ENCODE data around the gene BPIFB4.

The BPIFB4 gene

GRCh38 chr20:33110147-33110825 is 30.8 kb downstream of the BPIFB4 start:
- WGBS = 79% methylated on average over 4 of the region's 8 CpGs
- Histone ChIP-seq H4K8ac (ENCODE audit: low read length) (no peak overlapping the region), H3K4me2 (ENCODE audit: low read length, poor library complexity, severe bottlenecking) (no peak overlapping the region), H2BK120ac (ENCODE audit: low read depth, low read length) (no peak overlapping the region), H3K79me1 (replicated peaks; ENCODE audit: low read length, poor library complexity, severe bottlenecking) (no peaks in the 10 kb centered on the region), H2BK12ac (ENCODE audit: low read length in 2 of 2) (no peak overlapping the region), H3K14ac (ENCODE audit: low read length in 2 of 2) (no peak overlapping the region), H2AK5ac (ENCODE audit: low read length, severe bottlenecking) (no peak overlapping the region), H3K9me3 (ENCODE audit: control insufficient read depth, low read length) (no peaks in the 10 kb centered on the region), H3K36me3 (ENCODE audit: control insufficient read depth in 1 of 2, insufficient read depth in 2 of 2, low read depth in 1 of 2, low read length in 2 of 2) (no peaks in the 10 kb centered on the region), H3K23ac (ENCODE audit: low read length in 2 of 2) (no peak overlapping the region), H2BK15ac (ENCODE audit: low read depth, poor library complexity, severe bottlenecking) (no peak overlapping the region), H3K4me3 (ENCODE audit: insufficient read depth in 1 of 2, low read depth in 1 of 2, low read length in 2 of 2) (no peak overlapping the region), H3K9ac (ENCODE audit: low read length) (no peak overlapping the region), H3K4ac (ENCODE audit: low read depth in 1 of 2, low read length in 2 of 2) (no peak overlapping the region), H4K91ac (ENCODE audit: low read length) (no peak overlapping the region), H3K27ac (ENCODE audit: low read length, poor library complexity, severe bottlenecking) (no peak overlapping the region), H3K27me3 (ENCODE audit: control insufficient read depth in 1 of 2, insufficient read depth in 1 of 2, low read length in 2 of 2) (peaks cover 4 to 27% of the 10 kb centered on the region in 2 experiments), H2AFZ (ENCODE audit: low read depth, low read length) (no peak overlapping the region), H3K18ac (ENCODE audit: low read depth in 1 of 2, low read length in 2 of 2) (no peak overlapping the region), H3K4me1 (ENCODE audit: control insufficient read depth, insufficient read depth, low read depth, low read length) (no peaks in the 10 kb centered on the region), H2BK5ac (ENCODE audit: low read depth, low read length, poor library complexity, severe bottlenecking) (no peak overlapping the region)
- DNase-seq = no peak

GRCh38 chr20:33111306-33111705 is 31.9 kb downstream of the BPIFB4 start:
- no peak overlapping the region for H2AK5ac ChIP-seq (ENCODE audit: low read length, severe bottlenecking)
- H4K8ac ChIP-seq (ENCODE audit: low read length) = no peak overlapping the region
- no peak overlapping the region for H2BK120ac ChIP-seq (ENCODE audit: low read depth, low read length)
- DNase-seq = no peak
- WGBS = 93% methylated on average over 5 of the region's 5 CpGs
- H3K14ac ChIP-seq (ENCODE audit: low read length in 2 of 2) = no peak overlapping the region
- no peak overlapping the region for H3K4me3 ChIP-seq (ENCODE audit: insufficient read depth in 1 of 2, low read depth in 1 of 2, low read length in 2 of 2)
- peaks cover 0 to 23% of the 10 kb centered on the region in 2 experiments for H3K27me3 ChIP-seq (ENCODE audit: control insufficient read depth in 1 of 2, insufficient read depth in 1 of 2, low read length in 2 of 2)
- no peak overlapping the region for H3K9ac ChIP-seq (ENCODE audit: low read length)
- no peak overlapping the region for H2AFZ ChIP-seq (ENCODE audit: low read depth, low read length)
- no peak overlapping the region for H3K4ac ChIP-seq (ENCODE audit: low read depth in 1 of 2, low read length in 2 of 2)
- H3K4me1 ChIP-seq (ENCODE audit: control insufficient read depth, insufficient read depth, low read depth, low read length) = no peaks in the 10 kb centered on the region
- no peak overlapping the region for H3K4me2 ChIP-seq (ENCODE audit: low read length, poor library complexity, severe bottlenecking)
- no peak overlapping the region for H3K18ac ChIP-seq (ENCODE audit: low read depth in 1 of 2, low read length in 2 of 2)
- H3K36me3 ChIP-seq (ENCODE audit: control insufficient read depth in 1 of 2, insufficient read depth in 2 of 2, low read depth in 1 of 2, low read length in 2 of 2) = no peaks in the 10 kb centered on the region
- H3K9me3 ChIP-seq (ENCODE audit: control insufficient read depth, low read length) = no peaks in the 10 kb centered on the region
- no peak overlapping the region for H4K91ac ChIP-seq (ENCODE audit: low read length)
- H2BK12ac ChIP-seq (ENCODE audit: low read length in 2 of 2) = no peak overlapping the region
- H2BK15ac ChIP-seq (ENCODE audit: low read depth, poor library complexity, severe bottlenecking) = no peak overlapping the region
- no peak overlapping the region for H3K27ac ChIP-seq (ENCODE audit: low read length, poor library complexity, severe bottlenecking)
- H2BK5ac ChIP-seq (ENCODE audit: low read depth, low read length, poor library complexity, severe bottlenecking) = no peak overlapping the region
- H3K23ac ChIP-seq (ENCODE audit: low read length in 2 of 2) = no peak overlapping the region
- no peaks in the 10 kb centered on the region for H3K79me1 ChIP-seq (replicated peaks; ENCODE audit: low read length, poor library complexity, severe bottlenecking)

- no peak overlapping the region for H2BK15ac ChIP-seq (ENCODE audit: low read depth, poor library complexity, severe bottlenecking)
- H3K18ac ChIP-seq (ENCODE audit: low read depth in 1 of 2, low read length in 2 of 2) = no peak overlapping the region
- H3K4me1 ChIP-seq (ENCODE audit: control insufficient read depth, insufficient read depth, low read depth, low read length) = no peaks in the 10 kb centered on the region
- H2AK5ac ChIP-seq (ENCODE audit: low read length, severe bottlenecking) = no peak overlapping the region
- no peak overlapping the region for H3K27ac ChIP-seq (ENCODE audit: low read length, poor library complexity, severe bottlenecking)
- H2BK120ac ChIP-seq (ENCODE audit: low read depth, low read length) = no peak overlapping the region
- H3K23ac ChIP-seq (ENCODE audit: low read length in 2 of 2) = no peak overlapping the region
- no peak overlapping the region for H3K4me3 ChIP-seq (ENCODE audit: insufficient read depth in 1 of 2, low read depth in 1 of 2, low read length in 2 of 2)
- no peak overlapping the region for H3K4me2 ChIP-seq (ENCODE audit: low read length, poor library complexity, severe bottlenecking)
- no peak overlapping the region for H4K91ac ChIP-seq (ENCODE audit: low read length)
- H3K36me3 ChIP-seq (ENCODE audit: control insufficient read depth in 1 of 2, insufficient read depth in 2 of 2, low read depth in 1 of 2, low read length in 2 of 2) = no peaks in the 10 kb centered on the region
- WGBS = 86% methylated on average over 4 of the region's 7 CpGs
- no peak for DNase-seq
- no peak overlapping the region for H2BK5ac ChIP-seq (ENCODE audit: low read depth, low read length, poor library complexity, severe bottlenecking)
- no peak overlapping the region for H4K8ac ChIP-seq (ENCODE audit: low read length)
- no peaks in the 10 kb centered on the region for H3K9me3 ChIP-seq (ENCODE audit: control insufficient read depth, low read length)
- H3K4ac ChIP-seq (ENCODE audit: low read depth in 1 of 2, low read length in 2 of 2) = no peak overlapping the region
- no peak overlapping the region for H3K9ac ChIP-seq (ENCODE audit: low read length)
- H3K14ac ChIP-seq (ENCODE audit: low read length in 2 of 2) = no peak overlapping the region
- H3K27me3 ChIP-seq (ENCODE audit: control insufficient read depth in 1 of 2, insufficient read depth in 1 of 2, low read length in 2 of 2) = peaks cover 0 to 23% of the 10 kb centered on the region in 2 experiments
- H2BK12ac ChIP-seq (ENCODE audit: low read length in 2 of 2) = no peak overlapping the region
- H3K79me1 ChIP-seq (replicated peaks; ENCODE audit: low read length, poor library complexity, severe bottlenecking) = no peaks in the 10 kb centered on the region
- H2AFZ ChIP-seq (ENCODE audit: low read depth, low read length) = no peak overlapping the region
Measured at GRCh38 chr20:33112547-33113386, 33.3 kb downstream of the BPIFB4 start.

- Histone ChIP-seq H3K79me1 (replicated peaks; ENCODE audit: low read length, poor library complexity, severe bottlenecking) (no peaks in the 10 kb centered on the region), H2BK5ac (ENCODE audit: low read depth, low read length, poor library complexity, severe bottlenecking) (no peak overlapping the region), H3K9me3 (ENCODE audit: control insufficient read depth, low read length) (no peaks in the 10 kb centered on the region), H2BK12ac (ENCODE audit: low read length in 2 of 2) (no peak overlapping the region), H3K4me2 (ENCODE audit: low read length, poor library complexity, severe bottlenecking) (no peak overlapping the region), H4K8ac (ENCODE audit: low read length) (no peak overlapping the region), H3K4ac (ENCODE audit: low read depth in 1 of 2, low read length in 2 of 2) (no peak overlapping the region), H3K4me3 (ENCODE audit: insufficient read depth in 1 of 2, low read depth in 1 of 2, low read length in 2 of 2) (no peak overlapping the region), H3K27ac (ENCODE audit: low read length, poor library complexity, severe bottlenecking) (no peak overlapping the region), H2AK5ac (ENCODE audit: low read length, severe bottlenecking) (no peak overlapping the region), H3K23ac (ENCODE audit: low read length in 2 of 2) (no peak overlapping the region), H3K4me1 (ENCODE audit: control insufficient read depth, insufficient read depth, low read depth, low read length) (no peaks in the 10 kb centered on the region), H3K27me3 (ENCODE audit: control insufficient read depth in 1 of 2, insufficient read depth in 1 of 2, low read length in 2 of 2) (peaks cover 0 to 23% of the 10 kb centered on the region in 2 experiments), H3K18ac (ENCODE audit: low read depth in 1 of 2, low read length in 2 of 2) (no peak overlapping the region), H3K9ac (ENCODE audit: low read length) (no peak overlapping the region), H4K91ac (ENCODE audit: low read length) (no peak overlapping the region), H2BK120ac (ENCODE audit: low read depth, low read length) (no peak overlapping the region), H3K14ac (ENCODE audit: low read length in 2 of 2) (no peak overlapping the region), H3K36me3 (ENCODE audit: control insufficient read depth in 1 of 2, insufficient read depth in 2 of 2, low read depth in 1 of 2, low read length in 2 of 2) (no peaks in the 10 kb centered on the region), H2AFZ (ENCODE audit: low read depth, low read length) (no peak overlapping the region), H2BK15ac (ENCODE audit: low read depth, poor library complexity, severe bottlenecking) (no peak overlapping the region)
- no peak for DNase-seq
- 81% methylated on average over 5 of the region's 6 CpGs for WGBS
Measured at GRCh38 chr20:33113387-33113908, 34.0 kb downstream of the BPIFB4 start.

All from mesenchymal stem cell (in vitro differentiated cells and primary cell).